Renal cortical epithelial cell (primary cell): ENCODE results near the gene RIF1. TPM values are rescaled to one million over a fixed set of nuclear protein-coding genes. Genes with fewer than 3 reads are reported as not detected.

ENCODE experiments used
- DNase-seq: peaks from one replicate; pipeline ENCODE4 v3.0.0-alpha.2; 2011; ENCODE audit warnings: low read depth
- total RNA-seq: library from RNA; depleted of rRNA; stranded (reverse); fragments of >200 nt; gene quantifications from 2 replicates; pipeline ENCODE4 v1.2.3, GENCODE V29; 2014

The RIF1 gene, protein sequence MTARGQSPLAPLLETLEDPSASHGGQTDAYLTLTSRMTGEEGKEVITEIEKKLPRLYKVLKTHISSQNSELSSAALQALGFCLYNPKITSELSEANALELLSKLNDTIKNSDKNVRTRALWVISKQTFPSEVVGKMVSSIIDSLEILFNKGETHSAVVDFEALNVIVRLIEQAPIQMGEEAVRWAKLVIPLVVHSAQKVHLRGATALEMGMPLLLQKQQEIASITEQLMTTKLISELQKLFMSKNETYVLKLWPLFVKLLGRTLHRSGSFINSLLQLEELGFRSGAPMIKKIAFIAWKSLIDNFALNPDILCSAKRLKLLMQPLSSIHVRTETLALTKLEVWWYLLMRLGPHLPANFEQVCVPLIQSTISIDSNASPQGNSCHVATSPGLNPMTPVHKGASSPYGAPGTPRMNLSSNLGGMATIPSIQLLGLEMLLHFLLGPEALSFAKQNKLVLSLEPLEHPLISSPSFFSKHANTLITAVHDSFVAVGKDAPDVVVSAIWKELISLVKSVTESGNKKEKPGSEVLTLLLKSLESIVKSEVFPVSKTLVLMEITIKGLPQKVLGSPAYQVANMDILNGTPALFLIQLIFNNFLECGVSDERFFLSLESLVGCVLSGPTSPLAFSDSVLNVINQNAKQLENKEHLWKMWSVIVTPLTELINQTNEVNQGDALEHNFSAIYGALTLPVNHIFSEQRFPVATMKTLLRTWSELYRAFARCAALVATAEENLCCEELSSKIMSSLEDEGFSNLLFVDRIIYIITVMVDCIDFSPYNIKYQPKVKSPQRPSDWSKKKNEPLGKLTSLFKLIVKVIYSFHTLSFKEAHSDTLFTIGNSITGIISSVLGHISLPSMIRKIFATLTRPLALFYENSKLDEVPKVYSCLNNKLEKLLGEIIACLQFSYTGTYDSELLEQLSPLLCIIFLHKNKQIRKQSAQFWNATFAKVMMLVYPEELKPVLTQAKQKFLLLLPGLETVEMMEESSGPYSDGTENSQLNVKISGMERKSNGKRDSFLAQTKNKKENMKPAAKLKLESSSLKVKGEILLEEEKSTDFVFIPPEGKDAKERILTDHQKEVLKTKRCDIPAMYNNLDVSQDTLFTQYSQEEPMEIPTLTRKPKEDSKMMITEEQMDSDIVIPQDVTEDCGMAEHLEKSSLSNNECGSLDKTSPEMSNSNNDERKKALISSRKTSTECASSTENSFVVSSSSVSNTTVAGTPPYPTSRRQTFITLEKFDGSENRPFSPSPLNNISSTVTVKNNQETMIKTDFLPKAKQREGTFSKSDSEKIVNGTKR (N-terminal part only)
- 36.5 and 41.8 TPM in 2 replicates for total RNA-seq

DNA sequence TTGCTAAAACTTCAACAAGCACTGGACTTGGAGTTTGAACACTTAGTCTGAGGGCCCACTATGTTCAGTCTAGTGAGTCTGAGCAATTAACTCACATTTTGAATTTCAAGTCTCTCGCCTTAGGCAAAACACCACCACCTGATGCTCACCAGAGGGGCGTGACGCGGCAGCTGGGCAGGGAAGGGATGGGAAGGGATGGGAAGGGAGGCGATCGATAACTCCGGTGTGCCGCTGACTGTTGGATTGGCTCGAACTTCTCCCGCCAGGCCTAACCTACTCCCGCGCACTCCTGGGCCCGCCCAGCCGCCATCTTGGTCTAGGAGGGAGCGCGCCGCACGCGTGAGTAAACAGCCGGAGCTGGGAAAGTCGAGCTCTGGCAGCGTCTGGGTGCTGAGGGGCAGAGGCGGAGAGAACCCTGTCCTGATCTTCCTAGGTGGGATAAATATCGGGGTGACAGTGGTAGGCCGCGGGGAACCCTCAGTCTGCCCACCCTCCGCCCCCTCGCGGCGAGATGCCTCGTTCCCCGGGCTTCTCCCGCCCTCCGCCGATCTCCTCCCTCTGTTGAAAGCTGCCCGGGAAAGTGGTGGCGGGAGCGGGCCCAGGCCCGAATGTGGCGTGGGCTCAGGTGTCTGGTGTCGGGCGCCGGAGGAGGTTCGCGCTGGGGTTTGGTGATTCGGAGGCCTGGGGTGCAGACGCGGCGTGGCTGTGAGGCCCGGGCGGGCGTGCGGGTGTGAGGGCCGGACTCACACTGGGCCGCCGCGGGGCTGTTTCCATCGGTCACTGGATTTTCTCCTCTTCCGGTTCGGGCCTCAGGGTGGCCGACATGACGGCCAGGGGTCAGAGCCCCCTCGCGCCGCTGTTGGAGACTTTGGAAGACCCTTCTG, at the start of gene RIF1:
Gene RIF1, plus strand, starts transcription at position 302 of the 884 bp plus-strand sequence. Its CDS starts 522 bp downstream, at position 824.
- DNase-seq: peak; percentile 79

DNA sequence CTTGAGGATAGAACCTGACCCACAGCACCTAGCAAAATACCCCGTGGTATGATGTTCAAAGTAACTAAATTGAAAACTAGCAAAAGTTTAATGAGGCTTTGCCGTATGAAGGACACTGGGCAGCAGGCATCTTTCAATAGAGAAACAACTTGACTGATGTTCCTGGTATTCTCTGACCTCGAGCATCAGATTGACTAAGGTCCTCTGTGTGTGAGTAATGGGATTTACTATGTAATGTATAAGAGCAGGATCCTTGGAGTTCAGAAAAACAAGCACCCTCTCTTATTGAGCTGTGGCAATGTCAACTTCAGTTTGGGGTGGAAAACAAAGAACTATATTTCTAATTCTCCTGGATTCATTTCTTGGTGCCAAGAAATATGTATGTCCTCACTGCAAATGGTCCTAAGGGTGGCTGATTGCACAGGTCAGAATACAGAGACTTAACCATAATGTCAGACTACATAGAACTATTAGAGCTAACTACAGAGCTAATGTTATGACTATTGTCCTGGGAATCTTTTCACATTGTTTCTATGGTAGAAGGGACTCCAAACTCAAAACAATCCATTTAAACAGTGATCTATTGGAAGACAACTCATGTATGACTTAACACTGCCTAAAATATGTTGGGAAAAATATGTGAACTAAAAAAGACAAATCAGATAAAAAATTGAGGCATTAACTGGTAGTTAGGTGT, 47.9 kb upstream of the RIF1 start:
- DNase-seq: peak; percentile 90

DNA sequence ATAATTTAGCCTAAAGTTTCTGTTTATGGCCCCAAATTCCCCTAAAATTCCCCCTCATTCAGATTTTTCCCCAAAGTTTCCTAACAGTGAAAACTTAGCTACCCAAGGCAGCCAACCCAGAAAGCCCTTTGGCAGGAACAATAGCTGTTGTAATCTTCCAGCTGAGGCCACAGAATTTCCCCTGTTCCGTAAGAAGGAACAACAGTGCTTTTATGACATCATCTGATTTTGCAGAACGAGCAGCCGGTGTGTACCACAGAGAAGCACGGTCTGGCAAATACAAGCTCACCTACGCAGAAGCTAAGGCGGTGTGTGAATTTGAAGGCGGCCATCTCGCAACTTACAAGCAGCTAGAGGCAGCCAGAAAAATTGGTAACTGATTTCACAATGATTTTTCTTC, 46.0 kb upstream of the RIF1 start:
- peak; percentile 64 for DNase-seq

DNA sequence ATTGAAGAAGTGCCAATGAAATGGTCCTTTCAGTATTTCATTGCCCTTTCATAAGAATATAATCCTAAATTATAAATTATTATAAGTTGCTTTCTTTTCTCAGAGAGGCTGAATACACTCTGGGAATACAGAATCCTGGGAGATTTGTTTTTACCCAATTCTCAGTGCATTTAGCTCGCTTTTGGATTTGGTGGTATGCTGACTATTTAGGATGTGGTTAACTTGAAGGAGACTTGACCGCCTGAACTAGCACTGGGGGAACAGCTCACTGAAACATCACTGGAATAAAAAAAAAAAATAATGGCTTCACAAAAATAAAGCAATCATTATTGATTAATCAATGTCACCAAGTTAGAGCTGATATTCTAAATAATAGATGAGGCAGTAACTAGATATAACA, 42.1 kb upstream of the RIF1 start:
- peak; percentile 49 for DNase-seq

DNA sequence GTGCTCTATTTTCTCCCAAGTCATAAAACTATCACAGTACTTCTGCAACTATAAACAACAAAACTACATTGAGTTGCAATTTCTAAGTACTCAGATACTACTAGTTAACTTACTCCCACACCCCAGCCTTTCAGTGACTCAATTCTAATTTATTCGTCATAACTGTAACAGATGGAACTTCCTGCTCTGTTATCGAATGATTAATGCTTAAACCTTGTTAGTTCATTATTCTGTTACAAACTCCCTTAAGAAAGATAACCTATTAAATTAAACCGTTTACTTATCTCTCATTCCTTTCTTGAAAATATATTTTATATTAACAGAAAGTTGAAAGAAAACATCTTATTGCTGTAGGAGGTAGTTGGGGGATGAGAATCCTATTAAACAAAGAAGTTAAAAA, 35.3 kb upstream of the RIF1 start:
- DNase-seq: peak; percentile 97

DNA sequence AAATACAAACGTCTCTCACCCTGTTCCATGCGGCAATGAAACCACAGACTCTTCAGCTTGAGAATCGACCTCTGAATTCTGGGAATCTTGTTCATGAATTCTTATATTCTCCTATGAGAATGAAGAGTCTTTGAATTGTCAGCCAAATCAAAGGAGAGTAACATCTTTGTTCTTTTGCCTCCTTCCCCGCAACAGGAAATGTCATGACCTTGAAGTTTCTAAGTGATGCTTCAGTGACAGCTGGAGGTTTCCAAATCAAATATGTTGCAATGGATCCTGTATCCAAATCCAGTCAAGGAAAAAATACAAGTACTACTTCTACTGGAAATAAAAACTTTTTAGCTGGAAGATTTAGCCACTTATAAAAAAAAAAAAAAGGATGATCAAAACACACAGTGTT, 30.5 kb upstream of the RIF1 start:
- DNase-seq: peak; percentile 13

DNA sequence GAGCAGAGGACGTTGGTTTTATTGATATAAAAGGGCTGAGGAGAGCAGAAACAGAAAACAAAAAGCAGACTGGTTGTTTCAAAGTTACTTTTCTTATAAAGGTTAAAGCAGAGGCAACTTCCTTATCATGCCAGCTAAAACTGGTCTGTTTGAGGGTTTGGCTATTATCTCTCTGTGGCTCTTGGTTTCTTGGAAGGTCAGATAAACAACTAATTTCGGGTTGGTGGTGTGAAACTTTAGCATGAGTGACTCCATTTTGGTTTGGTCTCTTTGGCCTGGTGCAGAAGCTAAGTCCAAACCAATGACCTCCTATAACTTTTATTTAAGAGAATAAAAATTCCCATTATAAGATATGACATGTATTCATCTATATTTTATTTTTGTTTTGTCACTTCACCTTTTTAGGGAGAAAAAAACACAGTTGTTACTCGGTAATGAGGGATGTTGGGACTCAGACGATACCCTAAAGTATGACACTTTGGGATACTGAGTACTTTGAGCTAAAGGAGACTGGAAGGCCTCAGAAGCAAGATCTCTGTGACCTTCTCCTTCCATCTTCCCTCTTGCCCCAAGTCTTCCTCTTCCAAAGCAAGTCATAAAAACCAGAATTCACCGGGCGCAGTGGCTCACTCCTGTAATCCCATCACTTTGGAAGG, 29.0 kb upstream of the RIF1 start:
- no peak for DNase-seq

DNA sequence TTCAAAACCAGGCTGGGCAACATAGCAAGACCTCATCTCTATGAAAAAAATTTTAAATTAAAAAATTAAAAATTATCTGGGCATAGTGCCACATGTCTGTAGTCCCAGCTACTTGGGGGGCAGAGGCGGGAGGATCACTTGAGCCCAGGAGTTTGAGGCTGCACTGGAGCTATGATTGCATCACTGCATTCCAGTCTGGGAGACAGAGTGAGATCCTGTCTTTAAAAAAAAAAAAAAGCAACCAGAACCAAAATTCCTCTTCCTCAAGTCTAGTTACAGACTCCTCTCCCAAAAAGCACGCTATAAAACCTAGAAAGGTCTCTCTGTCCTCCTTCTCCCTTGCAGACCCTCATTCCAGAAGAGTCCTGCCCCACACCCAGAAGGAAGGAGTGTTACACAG, 28.4 kb upstream of the RIF1 start:
- DNase-seq: peak; percentile 50

DNA sequence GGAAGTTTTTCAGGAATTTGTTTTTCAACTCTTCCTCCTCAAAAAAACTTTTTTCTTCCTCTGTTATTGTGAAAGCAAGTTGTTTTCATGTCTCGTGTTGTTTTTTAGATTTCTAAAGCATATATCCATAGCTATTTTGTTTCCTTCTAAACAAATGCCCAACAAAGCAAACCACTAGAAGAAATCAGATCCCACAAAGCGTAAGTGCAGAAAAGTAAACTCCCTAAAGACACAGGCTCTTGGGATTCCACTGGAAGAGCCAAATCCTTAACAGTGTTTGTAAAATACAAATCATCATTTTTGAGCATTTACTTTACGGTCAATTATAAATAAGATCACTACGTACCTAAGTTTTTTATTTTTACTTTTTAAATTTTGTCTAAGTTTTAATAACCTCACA, 21.7 kb upstream of the RIF1 start:
- no peak for DNase-seq

DNA sequence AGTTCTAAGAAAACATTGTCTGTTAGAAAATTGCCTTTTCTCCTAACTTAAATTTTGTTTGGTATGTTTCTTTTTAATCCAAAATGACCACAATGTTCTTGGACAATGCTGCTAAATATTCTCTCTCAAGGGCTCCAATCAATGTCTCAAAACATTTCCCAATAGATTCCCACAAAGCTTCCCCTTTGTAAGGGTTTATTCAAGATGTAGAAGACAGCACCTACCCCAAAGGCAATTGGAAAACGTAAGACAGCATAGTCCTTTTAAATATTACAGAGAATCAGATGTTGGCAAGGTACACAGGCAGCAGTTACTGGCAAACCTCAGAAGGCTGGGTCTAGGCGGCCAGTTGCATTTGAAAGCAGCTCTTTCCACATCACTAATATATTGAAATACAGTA, 18.3 kb upstream of the RIF1 start:
- DNase-seq: no peak

DNA sequence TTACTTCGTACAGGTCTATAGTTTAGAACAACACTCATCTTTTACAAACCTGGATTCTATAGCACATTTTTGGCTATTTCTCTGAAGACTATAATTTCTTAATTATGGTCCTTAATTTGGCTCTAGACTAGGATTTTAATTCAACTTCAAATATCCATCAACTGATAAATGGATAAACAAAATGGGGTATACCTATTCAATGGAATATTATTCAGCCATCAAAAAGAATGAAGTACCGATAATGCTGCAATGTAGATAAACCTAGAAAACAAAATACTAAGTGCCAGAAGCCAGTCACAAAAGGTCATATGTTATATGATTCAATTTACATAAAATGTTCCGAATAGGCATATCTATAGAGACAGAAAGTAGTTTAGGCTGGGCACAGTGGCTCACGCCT, 15.2 kb upstream of the RIF1 start:
- no peak for DNase-seq

DNA sequence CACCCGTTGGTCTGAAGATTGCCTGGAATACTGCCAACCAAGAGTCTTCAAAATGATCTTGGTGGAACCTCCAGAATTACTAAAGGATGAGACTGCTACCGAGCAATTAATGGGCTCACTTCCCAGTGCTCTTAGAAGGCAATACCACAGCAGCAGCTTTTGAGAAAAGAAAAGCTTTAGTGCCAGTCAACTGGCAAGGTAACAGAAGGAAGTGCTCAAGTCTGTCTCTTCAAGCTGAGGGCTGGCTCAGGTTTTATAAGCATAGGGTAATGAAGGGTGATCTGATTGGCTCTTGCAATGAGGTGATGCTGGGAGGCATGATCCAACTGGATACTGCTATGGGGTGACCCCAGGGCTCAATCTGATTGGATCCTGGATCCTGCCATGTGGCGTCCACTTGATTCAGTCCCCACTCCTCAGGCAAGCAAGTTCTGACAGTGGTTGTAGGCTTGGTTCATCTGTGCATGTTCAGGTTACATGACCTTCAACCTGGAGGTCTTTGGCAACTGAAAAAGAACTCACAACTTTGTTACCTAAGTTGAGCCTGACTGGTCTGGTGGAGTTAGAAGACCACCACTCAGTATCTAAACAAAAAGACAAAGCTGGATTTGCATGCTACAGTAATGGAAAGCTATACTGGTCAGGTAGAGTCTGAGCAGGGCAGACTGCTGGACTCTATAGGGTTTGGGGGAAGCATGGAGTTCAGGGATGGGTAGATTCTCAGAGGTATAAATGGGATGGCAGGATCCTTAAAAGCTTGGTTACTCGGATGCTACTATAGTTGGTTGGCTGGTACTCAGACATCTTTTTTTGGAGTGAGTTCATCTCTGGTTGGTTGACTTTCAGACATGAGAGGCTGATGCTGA, 14.0 kb upstream of the RIF1 start:
- DNase-seq: no peak

DNA sequence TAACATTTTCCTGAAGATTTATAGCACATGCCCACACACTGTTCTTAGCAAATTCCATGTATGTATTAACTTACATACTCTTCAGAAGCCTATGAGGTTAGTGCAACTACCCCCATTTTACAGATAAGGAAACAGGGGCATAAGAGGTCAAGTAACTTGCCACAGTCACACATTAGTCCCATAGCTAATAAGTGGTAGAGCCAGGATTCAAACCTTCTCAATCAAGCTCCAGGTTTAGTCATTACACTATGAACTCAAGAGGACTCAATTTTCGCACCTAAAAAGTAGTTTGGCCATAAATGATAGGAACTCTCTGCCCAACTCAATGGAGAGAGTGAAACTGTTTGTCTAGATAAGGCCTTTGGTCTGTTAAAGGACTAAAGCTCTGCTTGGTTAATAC, 9.7 kb upstream of the RIF1 start:
- no peak for DNase-seq

DNA sequence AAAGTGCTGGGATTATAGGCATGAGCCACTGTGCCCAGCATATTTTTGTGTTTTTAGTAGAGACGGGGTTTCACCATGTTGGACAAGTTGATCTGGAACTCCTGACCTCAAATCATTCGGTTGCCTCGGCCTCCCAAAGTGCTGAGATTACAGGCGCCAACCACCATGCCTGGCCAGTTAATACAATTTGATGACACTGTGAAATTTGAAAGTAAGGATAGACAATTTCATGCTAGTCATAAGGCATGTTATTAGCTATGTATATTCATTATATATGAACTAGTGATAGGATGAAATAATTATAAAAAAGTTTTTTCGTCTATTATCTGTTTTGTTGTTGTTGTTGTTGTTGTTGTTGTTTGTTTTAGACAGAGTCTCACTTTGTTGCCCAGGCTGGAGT, 8.6 kb upstream of the RIF1 start:
- no peak for DNase-seq

DNA sequence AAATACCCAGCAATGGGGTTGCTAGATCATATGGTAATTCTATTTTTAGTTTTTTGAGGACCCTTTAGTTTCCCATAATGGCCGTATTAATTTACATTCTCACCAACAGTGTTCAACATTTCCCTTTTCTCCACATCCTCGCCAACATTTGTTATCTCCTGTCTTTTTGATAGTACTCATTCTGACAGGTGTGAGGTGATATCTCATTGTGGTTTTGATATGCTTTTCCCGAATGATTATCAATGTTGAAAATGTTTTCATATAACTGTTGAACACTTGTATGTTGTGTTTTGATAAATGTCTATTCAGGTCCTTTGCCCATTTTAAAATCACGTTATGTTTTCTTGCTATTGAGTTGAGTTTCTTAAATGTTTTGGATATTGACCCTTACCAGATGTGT, 5.8 kb upstream of the RIF1 start:
- DNase-seq: no peak

DNA sequence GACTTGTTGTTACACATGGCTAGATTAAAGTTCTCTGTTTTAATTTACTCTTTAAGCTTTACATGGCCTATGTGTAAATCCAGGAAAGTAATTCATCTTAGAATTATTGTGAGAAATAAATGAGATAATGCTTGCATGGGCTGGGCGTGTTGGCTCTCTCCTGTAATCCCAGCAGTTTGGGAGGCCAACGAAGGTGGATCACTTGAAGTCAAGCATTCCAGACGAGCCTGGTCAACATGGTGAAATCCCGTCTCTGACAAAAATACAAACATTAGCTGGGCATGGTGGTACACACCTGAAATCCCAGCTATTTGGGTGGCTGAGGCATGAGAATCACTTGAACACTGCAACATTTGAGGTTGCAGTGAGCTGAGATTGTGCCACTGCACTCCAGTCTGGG, 4.3 kb upstream of the RIF1 start:
- no peak for DNase-seq

DNA sequence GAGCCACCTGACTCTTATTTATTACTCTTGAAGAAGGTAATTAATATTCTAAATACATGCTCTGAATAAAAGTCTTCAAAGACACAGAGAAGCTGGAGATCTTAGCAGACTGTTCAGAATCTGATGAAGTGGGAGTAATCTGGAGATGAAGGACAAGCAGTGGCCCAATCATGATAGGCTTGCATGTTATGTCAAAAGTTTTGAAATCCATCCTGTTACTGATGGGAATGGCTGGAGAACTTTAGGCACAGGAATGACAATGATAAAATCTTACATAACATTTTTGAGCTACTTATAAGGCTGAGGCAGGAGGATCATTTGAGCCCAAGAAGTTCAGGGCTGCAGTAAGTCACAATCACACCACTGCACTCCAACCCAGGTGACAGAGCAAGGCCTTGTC, 2.4 kb upstream of the RIF1 start:
- DNase-seq: no peak

DNA sequence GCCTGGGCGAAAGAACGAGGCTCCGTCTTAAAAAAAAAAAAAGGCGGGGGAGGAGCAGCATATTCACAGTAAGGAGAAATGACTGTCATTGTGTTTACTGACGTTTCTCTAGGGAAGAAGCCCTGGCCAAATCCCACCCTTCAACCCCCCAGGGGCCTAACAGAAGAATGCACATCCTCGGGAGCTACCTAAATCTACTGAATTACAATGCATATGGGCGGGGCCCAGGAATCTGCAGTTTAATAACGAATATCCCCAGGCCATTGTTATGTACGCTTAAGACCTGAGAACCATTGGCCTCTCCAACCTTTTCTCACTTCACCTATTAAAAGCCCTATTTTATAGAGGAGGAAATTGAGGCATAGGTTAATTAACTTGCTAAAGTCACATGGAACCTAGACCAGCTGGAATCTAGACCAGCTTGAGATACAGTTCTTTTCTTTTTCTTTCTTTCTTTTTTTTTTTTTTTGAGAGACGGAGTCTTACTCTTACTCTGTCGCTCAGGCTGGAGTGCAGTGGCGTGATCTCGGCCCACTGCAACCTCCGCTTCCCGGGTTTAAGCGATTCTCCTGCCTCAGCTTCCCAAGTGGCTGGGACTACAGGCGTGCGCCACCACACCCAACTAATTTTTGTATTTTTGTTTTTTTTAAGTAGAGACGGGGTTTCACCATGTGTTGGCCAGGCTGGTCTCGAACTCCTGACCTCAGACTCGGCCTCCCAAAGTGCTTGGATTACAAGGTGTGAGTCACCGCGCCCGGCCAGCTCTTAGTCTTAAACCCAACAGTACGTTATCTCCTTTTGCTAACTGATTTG, 708 bp upstream of the RIF1 start:
- DNase-seq: no peak
